PC-9 (cell line): ENCODE results near the gene GRK7. TPM values are rescaled to one million over a fixed set of nuclear protein-coding genes. Genes with fewer than 3 reads are reported as not detected.
"Not testable (repeated sequence)": the region's sequence is repeated elsewhere in the genome, so short reads cannot be mapped to it uniquely, and the experiment has no call there.

Experiments used
- BruUV-seq: library from RNA; stranded (reverse); fragments of 400-500 nt; replicated peaks from 2 replicates; lab custom pipeline; 2021; lab: Mats Ljungman, UMichigan
- CTCF ChIA-PET: fragments of 300-600 bp; sonication (Branson Sonifier 250); formaldehyde crosslinking; loops from one replicate; lab custom pipeline; 2022; ENCODE audit warnings: antibody characterized with exemption; lab: Charles Lee
- POLR2A ChIA-PET: fragments of 300-600 bp; sonication (Branson Sonifier 250); formaldehyde crosslinking; loops from one replicate; lab custom pipeline; 2022; ENCODE audit warnings: antibody characterized with exemption; ENCODE audit not compliant: unreplicated experiment; lab: Charles Lee
- DNase-seq, 2 experiments: peaks; one replicate each; pipeline versions ENCODE4 v3.0.0 to v3.0.0-alpha.2; 2015 to 2022; ENCODE audit warnings: mixed read lengths in 1 of 2
- H2AFZ ChIP-seq: fragments of 200-600 bp; sonication (generic); 2 replicates; pipeline ENCODE4 v1.8.1; 2017; ENCODE audit warnings: antibody characterized with exemption
- H3F3A ChIP-seq: fragments of 200-600 bp; sonication (generic); 2 replicates; pipeline ENCODE4 v1.8.1; 2017; ENCODE audit warnings: antibody characterized with exemption, mild to moderate bottlenecking, low read depth; ENCODE audit not compliant: insufficient read depth
- H3K27ac ChIP-seq: fragments of 200-600 bp; sonication (generic); 2 replicates; pipeline ENCODE4 v1.6.1; 2016; ENCODE audit warnings: mixed run types
- H3K27me3 ChIP-seq: fragments of 200-600 bp; sonication (generic); 2 replicates; pipeline ENCODE4 v1.6.1; 2016; ENCODE audit warnings: low read depth, mixed run types; ENCODE audit not compliant: insufficient read depth
- H3K36me3 ChIP-seq: fragments of 200-600 bp; sonication (generic); 2 replicates; pipeline ENCODE4 v1.6.1; 2016; ENCODE audit warnings: low read depth, mixed run types
- H3K4me1 ChIP-seq: fragments of 200-600 bp; sonication (generic); replicated peaks from 2 replicates; pipeline ENCODE4 v1.6.1; 2016; ENCODE audit warnings: mixed run types; ENCODE audit not compliant: insufficient read depth
- H3K4me2 ChIP-seq: fragments of 200-600 bp; sonication (generic); 2 replicates; pipeline ENCODE4 v1.6.1; 2017; ENCODE audit warnings: mixed run types
- H3K4me3 ChIP-seq: fragments of 200-600 bp; sonication (generic); 2 replicates; pipeline ENCODE4 v1.6.1; 2016; ENCODE audit warnings: mixed run types
- H3K79me2 ChIP-seq: fragments of 200-600 bp; sonication (generic); 2 replicates; pipeline ENCODE4 v1.6.1; 2017; ENCODE audit warnings: low read depth, mixed run types
- H3K9me2 ChIP-seq: fragments of 200-600 bp; sonication (generic); 2 replicates; pipeline ENCODE4 v1.8.1; 2017; ENCODE audit warnings: mild to moderate bottlenecking; ENCODE audit not compliant: insufficient read depth
- H3K9me3 ChIP-seq: fragments of 200-600 bp; sonication (generic); 2 replicates; pipeline ENCODE4 v1.8.1; 2016; ENCODE audit warnings: low read depth; ENCODE audit not compliant: insufficient read depth
- H4K20me1 ChIP-seq: fragments of 200-600 bp; sonication (generic); 2 replicates; pipeline ENCODE4 v1.8.1; 2017; ENCODE audit not compliant: insufficient read depth
- EZH2 ChIP-seq: fragments of 200-600 bp; sonication (generic); IDR thresholded peaks from 2 replicates; pipeline ENCODE4 v1.8.0; 2017; ENCODE audit warnings: antibody characterized with exemption, low read depth
- intact Hi-C: fragments of 100-400 bp; cut with micrococcal nuclease; formaldehyde crosslinking; loops from one replicate; pipeline ENCODE4 v1.10.0; 2022; ENCODE audit not compliant: unreplicated experiment
- total RNA-seq: library from RNA; stranded (reverse); gene quantifications from 2 replicates; pipeline ENCODE4 v1.2.3, GENCODE V29; 2021
- TF ChIP-seq, protein P1 (sequence below): fragments of 200-600 bp; sonication (generic); conservative IDR thresholded peaks from 2 replicates; pipeline ENCODE4 v1.6.1; 2017; ENCODE audit warnings: mixed run types, antibody characterized with exemption, mild to moderate bottlenecking, moderate library complexity

The GRK7 gene
- total RNA-seq, 1 experiment from 2014 or later: not detected

DNA sequence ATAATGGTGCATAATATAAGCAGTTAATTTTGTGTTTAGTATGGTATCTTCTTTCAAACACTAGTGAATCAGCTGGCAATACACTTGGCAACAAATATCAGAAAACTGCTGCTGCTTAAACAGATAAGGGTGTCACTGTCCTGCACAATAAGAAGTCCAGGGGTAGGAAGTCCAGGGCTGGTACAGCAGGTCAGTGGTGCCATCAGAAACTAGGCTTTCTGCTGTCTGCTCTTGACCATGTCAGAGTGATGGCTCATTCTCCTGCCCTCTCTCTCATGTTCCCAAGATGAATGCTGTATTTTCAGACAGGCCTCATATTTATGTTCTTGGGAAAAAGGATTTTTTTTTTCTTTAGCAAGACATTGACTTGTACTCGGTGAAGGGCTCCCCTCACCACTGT is 9.2 kb upstream of the GRK7 start:
- Histone ChIP-seq H4K20me1 (no peaks in the 10 kb centered on the region), H3K9me3 (no peaks in the 10 kb centered on the region), H3F3A (no peaks in the 10 kb centered on the region), H3K4me3 (no peak overlapping the region), H3K4me1 (no peaks in the 10 kb centered on the region), H3K27me3 (no peaks in the 10 kb centered on the region), H3K36me3 (no peaks in the 10 kb centered on the region), H3K9me2 (no peaks in the 10 kb centered on the region), H3K27ac (no peak overlapping the region), H3K79me2 (no peaks in the 10 kb centered on the region), H2AFZ (no peak overlapping the region), H3K4me2 (no peak overlapping the region)
- CTCF ChIA-PET: no interaction called here
- intact Hi-C loops: no loop called here
- POLR2A ChIA-PET: no interaction called here
- TF ChIP-seq EZH2: no peak
- TF ChIP-seq, protein P1, sequence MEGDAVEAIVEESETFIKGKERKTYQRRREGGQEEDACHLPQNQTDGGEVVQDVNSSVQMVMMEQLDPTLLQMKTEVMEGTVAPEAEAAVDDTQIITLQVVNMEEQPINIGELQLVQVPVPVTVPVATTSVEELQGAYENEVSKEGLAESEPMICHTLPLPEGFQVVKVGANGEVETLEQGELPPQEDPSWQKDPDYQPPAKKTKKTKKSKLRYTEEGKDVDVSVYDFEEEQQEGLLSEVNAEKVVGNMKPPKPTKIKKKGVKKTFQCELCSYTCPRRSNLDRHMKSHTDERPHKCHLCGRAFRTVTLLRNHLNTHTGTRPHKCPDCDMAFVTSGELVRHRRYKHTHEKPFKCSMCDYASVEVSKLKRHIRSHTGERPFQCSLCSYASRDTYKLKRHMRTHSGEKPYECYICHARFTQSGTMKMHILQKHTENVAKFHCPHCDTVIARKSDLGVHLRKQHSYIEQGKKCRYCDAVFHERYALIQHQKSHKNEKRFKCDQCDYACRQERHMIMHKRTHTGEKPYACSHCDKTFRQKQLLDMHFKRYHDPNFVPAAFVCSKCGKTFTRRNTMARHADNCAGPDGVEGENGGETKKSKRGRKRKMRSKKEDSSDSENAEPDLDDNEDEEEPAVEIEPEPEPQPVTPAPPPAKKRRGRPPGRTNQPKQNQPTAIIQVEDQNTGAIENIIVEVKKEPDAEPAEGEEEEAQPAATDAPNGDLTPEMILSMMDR: no peak
- DNase-seq: no peak
- BruUV-seq: no TSS peak

GRCh38 chr3:141762552-141762951 is 656 bp upstream of the GRK7 start:
- BruUV-seq, DNase-seq, POLR2A ChIA-PET, H3K9me2 ChIP-seq, H3K4me2 ChIP-seq, H3K9me3 ChIP-seq, H3K27ac ChIP-seq, H4K20me1 ChIP-seq, intact Hi-C loops, H2AFZ ChIP-seq, H3K27me3 ChIP-seq, H3K79me2 ChIP-seq, H3F3A ChIP-seq, H3K36me3 ChIP-seq, H3K4me1 ChIP-seq, CTCF ChIA-PET, H3K4me3 ChIP-seq: not testable (repeated sequence)

DNA sequence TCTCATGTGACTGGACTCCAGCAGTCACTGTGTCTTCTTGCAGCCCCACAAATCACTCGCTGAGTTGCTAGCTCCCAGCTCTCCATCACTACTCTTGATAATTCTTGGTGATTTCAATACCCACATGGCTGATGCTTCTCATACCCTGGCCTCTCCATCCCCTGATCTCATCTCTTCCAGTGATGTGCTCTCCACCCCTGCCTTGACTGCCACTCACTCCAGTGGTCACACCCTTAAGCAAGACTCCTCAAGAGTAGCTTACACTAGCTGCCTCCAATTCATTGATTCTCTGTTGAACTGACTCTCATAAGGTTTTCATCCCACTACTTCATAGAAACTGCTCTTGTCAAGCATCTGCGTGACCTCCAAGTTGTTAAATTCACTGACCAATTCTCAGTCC is 837 bp downstream of the GRK7 start:
- H3K27ac ChIP-seq: no peak overlapping the region
- no peaks in the 10 kb centered on the region for H3K9me3 ChIP-seq
- H3F3A ChIP-seq: no peaks in the 10 kb centered on the region
- no peak overlapping the region for H3K4me2 ChIP-seq
- H3K27me3 ChIP-seq: no peaks in the 10 kb centered on the region
- no peaks in the 10 kb centered on the region for H3K79me2 ChIP-seq
- no peaks in the 10 kb centered on the region for H4K20me1 ChIP-seq
- POLR2A ChIA-PET: no interaction called here
- H3K4me1 ChIP-seq: no peaks in the 10 kb centered on the region
- no TSS peak for BruUV-seq
- DNase-seq: no peak
- intact Hi-C loops: no loop called here
- H3K9me2 ChIP-seq: no peaks in the 10 kb centered on the region
- TF ChIP-seq, protein P1: no peak
- no peak for TF ChIP-seq EZH2
- H3K36me3 ChIP-seq: no peaks in the 10 kb centered on the region
- H2AFZ ChIP-seq: no peak overlapping the region
- no peak overlapping the region for H3K4me3 ChIP-seq
- CTCF ChIA-PET: no interaction called here

GRCh38 chr3:141764465-141764864 is 1.3 kb downstream of the GRK7 start:
- Histone ChIP-seq H4K20me1 (no peaks in the 10 kb centered on the region), H3K36me3 (no peaks in the 10 kb centered on the region), H3K27ac (no peak overlapping the region), H3K27me3 (no peaks in the 10 kb centered on the region), H3K79me2 (no peaks in the 10 kb centered on the region), H2AFZ (no peak overlapping the region), H3F3A (no peaks in the 10 kb centered on the region), H3K4me2 (no peak overlapping the region), H3K4me3 (no peak overlapping the region), H3K4me1 (no peaks in the 10 kb centered on the region), H3K9me2 (no peaks in the 10 kb centered on the region), H3K9me3 (no peaks in the 10 kb centered on the region)
- no TSS peak for BruUV-seq
- DNase-seq: no peak
- intact Hi-C loops: no loop called here
- no peak for TF ChIP-seq EZH2
- TF ChIP-seq, protein P1: no peak
- POLR2A ChIA-PET: no interaction called here
- CTCF ChIA-PET: no interaction called here
